GM18502 (cell line): Measurements from ENCODE around the gene LGALS9.
"Not testable (repeated sequence)": the region's sequence is repeated elsewhere in the genome, so short reads cannot be mapped to it uniquely, and the experiment has no call there.

Experiments used
- ATAC-seq: cut with Tn5 transposase; IDR thresholded peaks from one replicate; pipeline ENCODE4 v1.9.1; 2021; ENCODE audit warnings: mild to moderate bottlenecking; ENCODE audit not compliant: unreplicated experiment, poor library complexity

LGALS9 gene

GRCh38 chr17:27670791-27671590 lies 40.0 kb downstream of the LGALS9 start:
- ATAC-seq: no peak

- ATAC-seq: no peak
Measured at GRCh38 chr17:27671591-27671910, 40.6 kb downstream of the LGALS9 start.

- ATAC-seq: not testable (repeated sequence)
Measured at GRCh38 chr17:27671977-27672480, 41.0 kb downstream of the LGALS9 start.

- no peak for ATAC-seq
Measured at GRCh38 chr17:27674335-27674734, 43.3 kb downstream of the LGALS9 start.

GRCh38 chr17:27677191-27677590 lies 46.2 kb downstream of the LGALS9 start:
- ATAC-seq: no peak

GRCh38 chr17:27686322-27686721 lies 55.3 kb downstream of the LGALS9 start:
- ATAC-seq: not testable (repeated sequence)

- ATAC-seq: no peak
Measured at GRCh38 chr17:27690882-27691281, 59.9 kb downstream of the LGALS9 start.

GRCh38 chr17:27695254-27695814 lies 64.3 kb downstream of the LGALS9 start:
- not testable (repeated sequence) for ATAC-seq
